GM15510 (cell line): ENCODE measurements around the gene GBP4.

Source experiments
- POLR2A ChIP-seq: IDR thresholded peaks from 3 replicates; pipeline ENCODE4 v1.6.1; 2011; ENCODE audit warnings: borderline replicate concordance; ENCODE audit not compliant: insufficient read length; ENCODE audit errors: extremely low read depth

GBP4 gene

DNA sequence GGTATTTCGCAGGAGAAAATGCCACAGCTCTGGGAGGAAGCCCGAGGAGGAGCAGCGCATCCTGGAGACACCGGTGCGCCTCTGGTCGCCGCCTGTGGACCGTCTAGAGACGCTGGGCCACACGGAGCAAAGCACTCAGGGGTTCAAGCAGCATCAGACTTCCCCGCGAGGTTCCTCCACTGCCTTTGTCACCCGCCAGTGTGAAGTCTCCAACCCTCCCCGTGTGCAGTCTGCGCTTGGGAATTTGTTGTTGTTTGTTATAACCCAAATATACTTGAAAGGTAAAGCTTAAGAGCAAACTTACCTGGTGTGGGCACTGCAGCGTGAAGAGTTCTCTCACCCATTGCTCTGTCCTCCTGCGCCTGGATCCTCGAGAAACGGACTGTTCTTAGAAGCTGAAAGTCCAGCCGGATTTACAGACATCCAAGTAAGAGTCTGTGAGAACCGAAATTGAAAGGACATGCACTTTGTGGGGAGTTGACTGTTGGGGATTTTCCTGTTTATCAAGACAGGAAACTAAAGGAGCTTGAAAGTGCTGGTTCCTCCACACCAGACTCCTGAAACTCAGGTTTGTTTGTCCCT, at the start of gene GBP4:
GBP4 (minus strand) TSS at position 452 of the 582 bp plus-strand sequence; CDS start at position 344, 108 bp downstream.
- no peak for TF ChIP-seq POLR2A

GRCh38 chr1:89243046-89243445, 44.3 kb upstream of the GBP4 start:
- TF ChIP-seq POLR2A = no peak

DNA sequence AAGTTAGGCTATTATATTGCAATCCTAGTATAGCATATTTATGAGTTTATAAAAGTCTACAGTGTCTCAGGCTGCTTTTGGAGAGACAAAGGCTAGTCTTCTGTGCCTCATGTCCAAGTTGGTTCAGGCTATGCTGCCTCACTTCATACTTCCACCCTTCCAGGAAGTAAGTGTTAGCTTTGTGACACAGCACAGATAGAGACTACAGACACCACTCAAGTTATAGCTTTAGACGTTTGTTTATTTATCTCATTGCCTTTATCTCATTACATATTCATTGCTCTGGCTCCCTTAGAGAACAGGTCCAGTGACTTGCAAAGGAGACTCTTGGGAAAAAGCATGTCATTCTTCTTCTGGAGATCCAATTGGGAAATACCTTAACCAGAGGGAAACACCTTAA, 22.6 kb upstream of the GBP4 start:
- TF ChIP-seq POLR2A = no peak

- no peak for TF ChIP-seq POLR2A
These were observed 14.6 kb upstream of the GBP4 start for GRCh38 chr1:89213347-89213746.

GRCh38 chr1:89211035-89211634, 12.4 kb upstream of the GBP4 start:
- no peak for TF ChIP-seq POLR2A

DNA sequence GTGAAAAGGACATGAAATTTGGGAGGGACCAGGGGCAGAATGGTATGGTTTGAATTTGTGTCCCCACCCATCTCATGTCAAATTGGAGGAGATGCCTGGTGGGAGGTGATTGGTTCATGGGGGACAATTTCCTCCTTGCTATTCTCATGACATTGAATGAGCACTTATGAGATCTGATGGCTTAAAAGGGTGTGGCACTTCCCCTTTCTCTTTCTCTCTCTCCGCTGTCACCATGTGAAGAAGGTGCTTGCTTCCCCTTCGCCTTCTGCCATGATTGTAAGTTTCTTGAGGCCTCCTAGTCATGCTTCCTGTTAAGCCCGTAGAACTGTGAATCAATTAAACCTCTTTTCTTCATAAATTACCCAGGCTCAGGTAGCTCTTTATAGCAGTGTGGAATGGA, 7.6 kb upstream of the GBP4 start:
- TF ChIP-seq POLR2A = no peak

GRCh38 chr1:89203166-89203565, 4.4 kb upstream of the GBP4 start:
- TF ChIP-seq POLR2A = no peak

- no peak for TF ChIP-seq POLR2A
These were observed 2.5 kb upstream of the GBP4 start for GRCh38 chr1:89201106-89201794.

DNA sequence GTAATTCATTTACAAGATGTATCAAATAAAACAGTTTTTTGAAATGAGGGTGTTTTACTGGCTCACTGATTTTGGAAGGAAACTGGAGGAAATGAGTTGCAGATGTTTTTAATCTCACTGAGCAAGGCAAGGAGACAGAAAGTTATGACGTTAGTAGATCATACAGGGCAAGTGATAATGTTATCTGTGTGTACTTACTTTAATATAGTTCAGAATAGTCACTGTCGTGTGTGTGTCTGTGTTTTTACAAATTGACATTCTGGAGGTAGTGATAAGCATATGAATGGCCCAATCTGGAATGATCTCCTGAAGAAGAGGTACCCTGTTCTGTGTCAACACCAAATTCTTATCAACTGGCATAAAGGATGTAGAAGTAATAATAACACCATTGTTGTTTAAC, 1.9 kb upstream of the GBP4 start:
- TF ChIP-seq POLR2A = no peak

- TF ChIP-seq POLR2A = no peak
These were observed 836 bp upstream of the GBP4 start for GRCh38 chr1:89199525-89200031.

DNA sequence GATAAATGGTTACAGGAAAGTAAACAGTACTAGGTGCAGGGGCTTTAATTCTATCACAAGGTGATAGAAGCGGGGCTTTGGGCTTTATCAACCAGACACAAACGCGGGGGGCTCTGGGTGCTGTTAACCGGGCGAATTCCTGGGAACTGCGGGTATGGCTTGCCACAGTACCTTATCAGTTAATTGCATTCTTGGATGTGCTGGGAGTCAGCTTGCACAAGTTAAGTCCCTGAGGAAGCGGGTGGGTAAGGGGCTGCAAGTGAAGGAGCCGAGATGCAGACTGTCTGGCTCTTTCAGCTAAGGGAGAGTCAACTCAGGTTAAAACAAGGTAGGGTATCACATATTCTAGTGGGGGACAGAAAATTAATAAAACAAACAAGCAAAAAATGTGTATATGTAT, 661 bp downstream of the GBP4 start:
- TF ChIP-seq POLR2A = no peak

GRCh38 chr1:89195476-89195875, 3.3 kb downstream of the GBP4 start:
- no peak for TF ChIP-seq POLR2A

DNA sequence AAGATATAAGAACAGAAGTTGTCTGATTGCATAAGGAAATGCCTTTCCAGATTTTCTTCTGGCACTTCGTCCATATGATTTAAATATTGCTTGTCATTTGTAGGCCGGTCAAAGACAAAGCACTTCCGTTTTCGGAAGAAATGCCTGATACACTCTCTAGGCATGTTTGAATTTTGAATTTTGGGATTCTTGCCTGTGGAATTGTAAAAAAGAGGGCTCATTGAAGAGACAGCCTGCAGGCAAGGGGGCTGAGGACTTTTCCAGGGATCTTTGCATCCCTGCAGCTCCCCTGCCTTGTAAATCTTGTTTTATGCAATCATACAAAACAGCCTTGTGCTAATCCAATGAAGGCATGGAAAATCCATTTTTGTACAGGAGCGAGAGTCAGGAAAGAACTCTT, 7.4 kb downstream of the GBP4 start:
- no peak for TF ChIP-seq POLR2A

- no peak for TF ChIP-seq POLR2A
These were observed 8.7 kb downstream of the GBP4 start for GRCh38 chr1:89190017-89190416.

GRCh38 chr1:89179343-89179742, 19.4 kb downstream of the GBP4 start:
- no peak for TF ChIP-seq POLR2A

DNA sequence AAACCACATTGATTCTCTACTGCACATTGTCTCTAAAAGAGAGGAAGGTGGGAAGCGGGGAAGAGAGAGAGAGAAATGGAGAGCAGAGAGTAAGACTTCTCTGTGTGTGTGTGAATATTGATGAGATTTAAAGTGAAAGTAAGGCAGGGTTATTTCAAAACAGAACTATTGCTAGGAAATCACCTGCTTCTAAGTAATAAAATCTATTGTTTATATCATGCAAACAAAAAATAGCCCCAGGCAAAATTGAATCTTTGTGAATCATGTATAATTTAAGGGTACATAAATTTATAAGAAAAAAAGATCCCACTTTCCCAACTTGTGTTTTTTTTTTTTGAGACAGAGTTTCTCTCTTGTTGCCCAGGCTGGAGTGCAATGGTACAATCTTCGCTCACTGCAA, 21.8 kb downstream of the GBP4 start:
- TF ChIP-seq POLR2A = no peak
